Measurements from ENCODE around the gene SLC35E2B.

GRCh38 chr1:1623181-1623630 lies 69.4 kb downstream of the SLC35E2B start:
- TF ChIP-seq EZH2 (IDR thresholded peaks at IDR 0.05; ENCODE audit: borderline replicate concordance, insufficient read depth, low read length, poor library complexity, severe bottlenecking) (no peak), CTCF (IDR thresholded peaks at IDR 0.05; ENCODE audit: poor library complexity, severe bottlenecking) (no peak), POLR2AphosphoS5 (IDR thresholded peaks at IDR 0.05) (no peak), EP300 (conservative IDR thresholded peaks at IDR 0.05; ENCODE audit: poor library complexity, severe bottlenecking) (no peak), SMC3 (conservative IDR thresholded peaks at IDR 0.05; ENCODE audit: poor library complexity) (no peak), REST (IDR thresholded peaks at IDR 0.05; ENCODE audit: borderline replicate concordance) (no peak)
